B cell (primary cell): Measurements from ENCODE around the gene SERTAD4. TPM values are rescaled to one million over a fixed set of nuclear protein-coding genes. Genes with fewer than 3 reads are reported as not detected.

ENCODE experiments used
- ATAC-seq: fragments of 200-7000 bp; cut with Tn5 transposase; one replicate; pipeline ENCODE4 v1.10.0; 2021; ENCODE audit warnings: low read depth, mild to moderate bottlenecking, moderate number of reproducible peaks, moderate library complexity
- CTCF ChIA-PET: fragments of 350-600 bp; sonication (Branson Sonifier 250); formaldehyde crosslinking; loops from one replicate; lab custom pipeline; 2021; ENCODE audit warnings: antibody characterized with exemption, inconsistent platforms; lab: Charles Lee
- POLR2A ChIA-PET: fragments of 350-600 bp; sonication (Branson Sonifier 250); formaldehyde crosslinking; loops from one replicate; lab custom pipeline; 2021; ENCODE audit warnings: antibody characterized with exemption; lab: Charles Lee
- DNase-seq: peaks from one replicate; pipeline ENCODE4 v3.0.0; 2013
- H2AFZ ChIP-seq: 2 replicates; pipeline ENCODE4 v1.6.1; 2012; ENCODE audit warnings: mild to moderate bottlenecking, low read depth, low read length; ENCODE audit not compliant: insufficient read depth, poor library complexity, severe bottlenecking
- H3K27ac ChIP-seq, 2 donors: 1 replicate in 1 of 2; 2 replicates in 1 of 2; pipeline ENCODE4 v1.5.1; 2012 to 2013; ENCODE audit warnings: low read length in 2 of 2, mild to moderate bottlenecking in 2 of 2, moderate library complexity in 1 of 2
- H3K27me3 ChIP-seq, 4 experiments: fragments of 200-600 bp in 1 of 4; sonication (generic) in 1 of 4; replicated peaks in 1 of 4; 1 replicate in 2 of 4; 2 replicates in 2 of 4; pipeline versions ENCODE4 v1.6.1 to v1.7.0; 2013 to 2016; ENCODE audit warnings: low read length in 3 of 4, mild to moderate bottlenecking in 2 of 4, mixed read lengths in 1 of 4, moderate library complexity in 1 of 4; ENCODE audit not compliant: insufficient read depth in 4 of 4, control insufficient read depth in 3 of 4; ENCODE audit errors: control extremely low read depth in 1 of 4
- H3K36me3 ChIP-seq, 2 experiments: replicated peaks in 1 of 2; 1 replicate in 1 of 2; 2 replicates in 1 of 2; pipeline versions ENCODE4 v1.6.1 to v1.7.1; 2013; ENCODE audit warnings: low read length in 1 of 2; ENCODE audit not compliant: insufficient read depth in 2 of 2, control insufficient read depth in 1 of 2; ENCODE audit errors: control extremely low read depth in 1 of 2, extremely low read depth in 1 of 2
- H3K4me1 ChIP-seq, 2 donors: fragments of 200-600 bp in 1 of 2; sonication (generic) in 1 of 2; 1 replicate in 1 of 2; 2 replicates in 1 of 2; pipeline versions ENCODE4 v1.5.1 to v1.6.1; 2013 to 2017; ENCODE audit warnings: low read length in 2 of 2; ENCODE audit not compliant: control insufficient read depth in 2 of 2, insufficient read depth in 2 of 2
- H3K4me2 ChIP-seq: replicated peaks from 2 replicates; pipeline ENCODE3; 2012; ENCODE audit warnings: mild to moderate bottlenecking, low read depth, low read length; ENCODE audit not compliant: poor library complexity, severe bottlenecking
- H3K4me3 ChIP-seq, 5 experiments: fragments of 200-600 bp in 1 of 5; sonication (generic) in 1 of 5; 1 replicate in 3 of 5; 2 replicates in 2 of 5; pipeline versions ENCODE4 v1.5.1 to v1.7.0; 2011 to 2016; ENCODE audit warnings: low read length in 4 of 5, mild to moderate bottlenecking in 4 of 5, low read depth in 2 of 5, control low read depth in 1 of 5, moderate library complexity in 1 of 5; ENCODE audit not compliant: insufficient read depth in 1 of 5; ENCODE audit errors: control extremely low read depth in 1 of 5, extremely low read depth in 1 of 5
- H3K79me2 ChIP-seq: fragments of 200-600 bp; sonication (generic); one replicate; pipeline ENCODE4 v1.6.0; 2016; ENCODE audit warnings: low read length; ENCODE audit not compliant: control insufficient read depth, insufficient read depth
- H3K9ac ChIP-seq: fragments of 200-600 bp; sonication (generic); 2 replicates; pipeline ENCODE4 v1.6.1; 2017; ENCODE audit warnings: mild to moderate bottlenecking, low read length, moderate library complexity
- H3K9me3 ChIP-seq, 3 donors: one replicate each; pipeline versions ENCODE4 v1.6.1 to v1.7.1; 2013; ENCODE audit warnings: low read length in 2 of 3; ENCODE audit not compliant: control insufficient read depth in 2 of 3, insufficient read depth in 1 of 3; ENCODE audit errors: control extremely low read depth in 1 of 3
- H4K20me1 ChIP-seq: 2 replicates; pipeline ENCODE4 v1.6.0; 2012; ENCODE audit warnings: mild to moderate bottlenecking, low read length; ENCODE audit not compliant: insufficient read depth, control insufficient read depth, poor library complexity, severe bottlenecking
- H3K27ac Mint-ChIP-seq: one replicate; pipeline ENCODE4 v1.8.0; 2021; ENCODE audit warnings: mixed read lengths
- H3K27me3 Mint-ChIP-seq: one replicate; pipeline ENCODE4 v1.8.0; 2021; ENCODE audit warnings: mixed read lengths
- H3K4me1 Mint-ChIP-seq: one replicate; pipeline ENCODE4 v1.8.0; 2021; ENCODE audit warnings: mixed read lengths
- H3K4me3 Mint-ChIP-seq: one replicate; pipeline ENCODE4 v1.8.0; 2021; ENCODE audit warnings: mixed read lengths
- H3K9me3 Mint-ChIP-seq: one replicate; pipeline ENCODE4 v1.8.0; 2022; ENCODE audit warnings: mixed read lengths; ENCODE audit not compliant: insufficient read depth
- EZH2 ChIP-seq: IDR thresholded peaks from 2 replicates; pipeline ENCODE4 v1.6.1; 2012; ENCODE audit warnings: borderline replicate concordance, low read depth, mild to moderate bottlenecking, moderate library complexity, low read length; ENCODE audit not compliant: insufficient read depth, poor library complexity, severe bottlenecking
- WGBS: methylation state at CpG from one replicate; pipeline ENCODE4 v1.1.5; 2013; ENCODE audit warnings: missing lambda C conversion rate; ENCODE audit not compliant: insufficient coverage; 5-methylcytosine and 5-hydroxymethylcytosine counted together
- intact Hi-C: fragments of 100-400 bp; cut with micrococcal nuclease; formaldehyde crosslinking; loops from one replicate; pipeline ENCODE4 v1.10.0; 2022
- polyA plus RNA-seq: library from polyadenylated mRNA; depleted of rRNA; stranded (reverse); fragments of >200 nt; gene quantifications from 2 replicates; pipeline ENCODE4 v1.2.3, GENCODE V29; 2012
- total RNA-seq, 2 donors: library from RNA; stranded (reverse); fragments of 120-200 nt in 1 of 2; gene quantifications; 1 replicate in 1 of 2; 2 replicates in 1 of 2; pipeline versions ENCODE4 v1.2.3 to v1.2.4, GENCODE V29; 2013 to 2022
- TF ChIP-seq, protein P1 (sequence below): fragments of 200-600 bp; IDR thresholded peaks from one replicate; pipeline ENCODE4 v1.8.0; 2022; ENCODE audit warnings: antibody characterized with exemption, mild to moderate bottlenecking

SERTAD4 gene
- total and polyA plus RNA-seq, 2 donors (not counting 1 experiment from before 2014, with no cell fraction given), result not detected

DNA sequence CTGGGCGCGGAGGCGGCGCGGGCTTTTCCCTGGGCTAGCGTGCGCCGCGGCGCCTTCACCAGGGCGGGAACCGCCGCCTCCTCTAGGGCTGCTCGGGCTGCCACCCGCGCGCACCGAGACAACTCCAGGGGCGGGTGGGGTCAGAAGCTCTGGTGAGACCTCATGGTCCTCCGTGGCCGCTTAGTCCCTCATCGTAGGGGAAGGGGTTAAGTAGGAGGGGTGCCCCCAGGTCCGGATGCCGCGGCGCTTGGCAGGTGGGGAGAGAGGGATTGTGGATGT is 559 bp downstream of the SERTAD4 start:
- Mint-ChIP-seq H3K4me3 (peak overlapping the region; percentile 40), H3K9me3 (no peaks in the 10 kb centered on the region), H3K27ac (no peak overlapping the region), H3K27me3 (peaks cover 55% of the 10 kb centered on the region), H3K4me1 (peaks cover 17% of the 10 kb centered on the region)
- H4K20me1 ChIP-seq, result no peaks in the 10 kb centered on the region
- H3K36me3 ChIP-seq, result no peaks in the 10 kb centered on the region
- H2AFZ ChIP-seq, result peak overlapping the region; percentile 22
- no peaks in the 10 kb centered on the region for H3K9me3 ChIP-seq
- WGBS, result under 1% methylated on average over 26 of the region's 26 CpGs
- H3K4me1 ChIP-seq, result peaks cover 14 to 15% of the 10 kb centered on the region in 2 donors
- ChIA-PET POLR2A (no interaction called here), CTCF (no interaction called here)
- no peaks in the 10 kb centered on the region for H3K79me2 ChIP-seq
- peak; percentile 20 for DNase-seq
- TF ChIP-seq, protein P1, sequence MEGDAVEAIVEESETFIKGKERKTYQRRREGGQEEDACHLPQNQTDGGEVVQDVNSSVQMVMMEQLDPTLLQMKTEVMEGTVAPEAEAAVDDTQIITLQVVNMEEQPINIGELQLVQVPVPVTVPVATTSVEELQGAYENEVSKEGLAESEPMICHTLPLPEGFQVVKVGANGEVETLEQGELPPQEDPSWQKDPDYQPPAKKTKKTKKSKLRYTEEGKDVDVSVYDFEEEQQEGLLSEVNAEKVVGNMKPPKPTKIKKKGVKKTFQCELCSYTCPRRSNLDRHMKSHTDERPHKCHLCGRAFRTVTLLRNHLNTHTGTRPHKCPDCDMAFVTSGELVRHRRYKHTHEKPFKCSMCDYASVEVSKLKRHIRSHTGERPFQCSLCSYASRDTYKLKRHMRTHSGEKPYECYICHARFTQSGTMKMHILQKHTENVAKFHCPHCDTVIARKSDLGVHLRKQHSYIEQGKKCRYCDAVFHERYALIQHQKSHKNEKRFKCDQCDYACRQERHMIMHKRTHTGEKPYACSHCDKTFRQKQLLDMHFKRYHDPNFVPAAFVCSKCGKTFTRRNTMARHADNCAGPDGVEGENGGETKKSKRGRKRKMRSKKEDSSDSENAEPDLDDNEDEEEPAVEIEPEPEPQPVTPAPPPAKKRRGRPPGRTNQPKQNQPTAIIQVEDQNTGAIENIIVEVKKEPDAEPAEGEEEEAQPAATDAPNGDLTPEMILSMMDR, result no peak
- no peak for TF ChIP-seq EZH2
- peak overlapping the region; percentile 19 for H3K9ac ChIP-seq
- no peak overlapping the region for H3K27ac ChIP-seq
- peak overlapping the region; percentile 71 for H3K4me2 ChIP-seq
- ATAC-seq, result no peak
- H3K27me3 ChIP-seq, result peaks cover 1 to 62% (median 43%) of the 10 kb centered on the region in 4 experiments
- H3K4me3 ChIP-seq, result peak overlapping the region in 2 of 5 experiments; percentile 17 to 29
- intact Hi-C loops, result no loop called here

DNA sequence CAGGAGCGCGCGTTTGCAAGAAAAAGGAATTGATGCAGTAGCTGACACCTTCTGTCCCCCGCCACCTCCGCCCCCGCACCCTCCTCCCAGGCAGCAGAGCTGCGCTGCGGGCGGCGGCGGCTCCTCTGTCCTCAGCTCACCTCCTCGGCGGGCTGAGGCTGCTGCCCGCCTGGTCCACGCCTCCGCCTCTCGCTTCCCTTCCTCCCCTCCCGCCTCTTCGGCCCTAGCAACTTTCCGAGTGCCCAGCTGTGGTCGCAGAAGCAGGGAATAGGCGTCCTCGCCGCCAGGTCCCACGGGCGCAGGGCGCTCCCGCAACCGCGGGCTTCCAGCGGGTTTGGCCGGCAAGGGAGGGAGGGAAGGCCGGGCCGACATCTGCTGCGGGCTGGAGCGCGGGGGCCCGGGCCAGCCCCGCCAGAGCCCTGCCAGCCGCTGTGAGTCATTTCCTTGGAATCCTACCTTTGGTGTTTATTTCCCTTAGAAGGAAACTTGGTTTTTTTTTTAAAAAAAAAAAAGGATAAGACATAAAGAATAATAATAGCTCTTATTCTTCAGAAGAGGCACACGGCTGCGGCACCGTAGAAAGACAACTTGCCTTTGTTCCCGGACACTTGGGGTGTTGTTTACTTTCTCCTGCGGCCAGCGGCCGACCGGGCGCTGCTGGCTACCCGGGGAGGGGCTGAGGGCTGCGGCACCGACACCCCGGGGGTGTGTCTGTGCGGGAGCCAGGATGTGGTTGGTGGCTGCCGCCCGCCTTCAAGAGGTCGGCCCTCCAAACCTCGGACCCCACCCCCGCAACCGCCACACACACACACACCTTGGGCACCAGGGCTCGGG is 1.1 kb downstream of the SERTAD4 start:
- CTCF ChIA-PET, result no interaction called here
- ATAC-seq (no peak), DNase-seq (peak; percentile 12)
- Histone ChIP-seq H3K9me3 (no peaks in the 10 kb centered on the region), H3K4me1 (peaks cover 14 to 15% of the 10 kb centered on the region in 2 donors), H3K4me2 (peak overlapping the region; percentile 71), H3K9ac (peak overlapping the region; percentile 19), H3K27me3 (peaks cover 1 to 57% (median 41%) of the 10 kb centered on the region in 4 experiments), H4K20me1 (no peaks in the 10 kb centered on the region), H3K4me3 (peak overlapping the region in 2 of 5 experiments; percentile 17 to 29), H3K36me3 (no peaks in the 10 kb centered on the region), H3K27ac (no peak overlapping the region), H3K79me2 (no peaks in the 10 kb centered on the region), H2AFZ (peak overlapping the region; percentile 22)
- H3K27me3 Mint-ChIP-seq, result peaks cover 55% of the 10 kb centered on the region
- WGBS, result 2% methylated on average over 49 of the region's 61 CpGs
- no peak overlapping the region for H3K27ac Mint-ChIP-seq
- H3K4me1 Mint-ChIP-seq, result peaks cover 17% of the 10 kb centered on the region
- TF ChIP-seq, protein P1, result no peak
- TF ChIP-seq EZH2, result no peak
- peak overlapping the region; percentile 40 for H3K4me3 Mint-ChIP-seq
- intact Hi-C loops, result no loop called here
- no peaks in the 10 kb centered on the region for H3K9me3 Mint-ChIP-seq
- POLR2A ChIA-PET, result interaction anchor here (0.6 kb wide), 1 partner anchor 1025 kb away, joined by 3 read pairs; no protein-coding TSS in a partner anchor
